GM10248 (cell line): ENCODE data around the gene SERINC5.

Source experiments
- CTCF ChIA-PET: fragments of 300-600 bp; sonication (Branson Sonifier 250); formaldehyde crosslinking; extraction: SDS; loops from one replicate; lab custom pipeline; 2021; ENCODE audit warnings: antibody characterized with exemption; lab: Yijun Ruan, JAX
- POLR2A ChIA-PET: fragments of 350-650 bp; sonication (Branson Sonifier 250); formaldehyde crosslinking; extraction: SDS; loops from one replicate; lab custom pipeline; 2020; ENCODE audit warnings: antibody characterized with exemption; lab: Yijun Ruan, JAX
- DNase-seq: peaks from one replicate; pipeline ENCODE4 v3.0.0; 2012; ENCODE audit errors: extremely low spot score
- TF ChIP-seq, protein P1 (sequence below): IDR thresholded peaks from 2 replicates; pipeline ENCODE4 v1.5.1; 2012; ENCODE audit warnings: mild to moderate bottlenecking, low read depth; ENCODE audit errors: extremely low read depth, missing control alignments, control extremely low read depth

The SERINC5 gene

GRCh38 chr5:80248378-80248777 is 7.5 kb downstream of the SERINC5 start:
- ChIA-PET CTCF (interaction anchor here (1.5 kb wide), 1 partner anchor 165 kb away, joined by 5 read pairs; no protein-coding TSS in a partner anchor), POLR2A (no interaction called here)
- TF ChIP-seq, protein P1, sequence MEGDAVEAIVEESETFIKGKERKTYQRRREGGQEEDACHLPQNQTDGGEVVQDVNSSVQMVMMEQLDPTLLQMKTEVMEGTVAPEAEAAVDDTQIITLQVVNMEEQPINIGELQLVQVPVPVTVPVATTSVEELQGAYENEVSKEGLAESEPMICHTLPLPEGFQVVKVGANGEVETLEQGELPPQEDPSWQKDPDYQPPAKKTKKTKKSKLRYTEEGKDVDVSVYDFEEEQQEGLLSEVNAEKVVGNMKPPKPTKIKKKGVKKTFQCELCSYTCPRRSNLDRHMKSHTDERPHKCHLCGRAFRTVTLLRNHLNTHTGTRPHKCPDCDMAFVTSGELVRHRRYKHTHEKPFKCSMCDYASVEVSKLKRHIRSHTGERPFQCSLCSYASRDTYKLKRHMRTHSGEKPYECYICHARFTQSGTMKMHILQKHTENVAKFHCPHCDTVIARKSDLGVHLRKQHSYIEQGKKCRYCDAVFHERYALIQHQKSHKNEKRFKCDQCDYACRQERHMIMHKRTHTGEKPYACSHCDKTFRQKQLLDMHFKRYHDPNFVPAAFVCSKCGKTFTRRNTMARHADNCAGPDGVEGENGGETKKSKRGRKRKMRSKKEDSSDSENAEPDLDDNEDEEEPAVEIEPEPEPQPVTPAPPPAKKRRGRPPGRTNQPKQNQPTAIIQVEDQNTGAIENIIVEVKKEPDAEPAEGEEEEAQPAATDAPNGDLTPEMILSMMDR: no peak
- no peak for DNase-seq

- TF ChIP-seq, protein P1: no peak
- peak; percentile 61 for DNase-seq
- CTCF ChIA-PET: interaction anchor here (1.4 to 1.6 kb wide), 3 partner anchors 9 to 164 kb away, joined by 3 to 9 read pairs (median 5); partner anchors contain the start of gene SERINC5
- POLR2A ChIA-PET: interaction anchor here (0.7 to 1.6 kb wide), 2 partner anchors 9 to 41 kb away, joined by 3 to 10 read pairs; partner anchors contain the start of gene SERINC5
Measured at GRCh38 chr5:80246995-80247729, 8.7 kb downstream of the SERINC5 start.

GRCh38 chr5:80246001-80246758 is 9.7 kb downstream of the SERINC5 start:
- POLR2A ChIA-PET: interaction anchor here (0.6 to 1.6 kb wide), 3 partner anchors 10 to 11 kb away, joined by 3 to 10 read pairs (median 6); partner anchors contain the start of gene SERINC5
- TF ChIP-seq, protein P1: no peak
- CTCF ChIA-PET: interaction anchor here (1.0 to 1.6 kb wide), 6 partner anchors 9 to 154 kb away, joined by 3 to 9 read pairs (median 4); partner anchors contain the start of gene SERINC5
- no peak for DNase-seq

DNA sequence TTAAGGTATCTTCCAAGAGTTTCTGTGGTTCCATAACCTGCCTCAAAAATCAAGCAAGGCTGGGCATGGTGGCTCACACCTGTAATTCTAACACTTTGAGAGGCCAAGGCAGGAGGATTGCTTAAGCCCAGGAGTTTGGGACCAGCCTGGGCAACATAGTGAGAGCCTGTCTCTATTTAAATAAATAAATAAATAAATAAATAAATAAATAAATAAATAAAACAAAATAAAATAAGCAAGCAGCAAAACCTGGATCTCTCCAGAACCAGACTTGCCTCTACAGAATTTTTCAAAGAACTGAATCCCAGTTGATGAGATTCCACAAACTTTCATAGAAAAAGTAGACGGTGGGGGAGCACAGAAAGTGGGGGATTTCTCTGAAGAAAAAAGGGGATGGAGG is 12.3 kb downstream of the SERINC5 start:
- ChIA-PET POLR2A (no interaction called here), CTCF (no interaction called here)
- TF ChIP-seq, protein P1: no peak
- DNase-seq: no peak

DNA sequence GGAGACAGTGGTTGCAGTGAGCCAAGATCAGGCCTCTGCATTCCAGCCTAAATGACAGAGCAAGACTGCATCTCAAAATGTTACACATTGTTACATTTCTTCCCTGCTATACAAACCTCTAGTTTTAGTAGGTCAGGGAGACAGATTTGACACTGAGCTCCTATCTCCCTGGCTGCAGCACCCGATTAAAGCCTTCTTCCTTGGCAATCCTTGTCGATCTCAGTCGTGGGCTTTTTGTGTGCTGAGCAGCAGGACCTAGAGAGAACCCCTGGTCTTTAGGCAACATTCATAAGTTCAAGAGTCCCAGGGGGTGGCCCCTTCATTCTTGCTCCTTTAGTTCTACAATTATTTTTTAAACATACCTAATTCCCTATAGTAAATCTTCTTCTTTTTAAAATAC is 13.0 kb downstream of the SERINC5 start:
- ChIA-PET CTCF (interaction anchor here (1.0 kb wide), 1 partner anchor 8 kb away, joined by 3 read pairs; no protein-coding TSS in a partner anchor), POLR2A (no interaction called here)
- DNase-seq: no peak
- TF ChIP-seq, protein P1: no peak

DNA sequence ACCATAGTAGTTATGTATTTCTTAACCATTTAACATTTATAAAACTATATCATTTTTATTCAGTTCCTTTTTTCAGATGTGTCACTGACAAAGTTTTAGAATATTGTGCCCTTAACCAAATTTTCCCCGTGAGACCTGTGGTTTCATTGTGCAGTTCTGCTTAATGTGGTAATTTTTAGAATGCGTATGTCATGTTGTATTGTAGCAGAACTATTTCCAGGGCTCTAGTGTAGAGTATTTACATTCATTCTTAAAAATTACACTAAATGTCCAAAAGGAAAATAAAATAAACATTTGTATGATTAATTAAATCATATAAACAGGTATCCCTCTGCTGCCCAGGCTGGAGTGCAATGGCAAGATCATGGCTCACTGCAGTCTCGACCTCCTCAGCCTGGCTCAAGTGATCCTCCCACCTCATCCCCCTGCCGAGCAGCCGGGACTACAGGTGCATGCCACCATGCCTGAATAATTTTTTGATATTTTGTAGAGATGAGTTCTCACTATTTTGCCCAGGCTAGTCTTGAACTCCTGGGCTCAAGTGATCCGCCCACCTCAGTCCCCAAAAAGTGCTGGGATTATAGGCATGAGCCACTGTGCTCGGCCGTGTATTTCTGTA is 15.4 kb downstream of the SERINC5 start:
- DNase-seq: no peak
- ChIA-PET POLR2A (no interaction called here), CTCF (no interaction called here)
- TF ChIP-seq, protein P1: no peak
